PC-3 (cell line): Measurements from ENCODE around the gene TFEB.

Experiments
- EZH2 ChIP-seq: fragments of 300-600 bp; sonication (generic); IDR thresholded peaks from one replicate; pipeline ENCODE4 v1.6.1; 2017; ENCODE audit warnings: antibody characterized with exemption, mild to moderate bottlenecking, low read length; ENCODE audit not compliant: unreplicated experiment
- TF ChIP-seq, protein P1 (sequence below): fragments of 300-600 bp; sonication (generic); conservative IDR thresholded peaks from 2 replicates; pipeline ENCODE4 v1.5.1; 2017; ENCODE audit warnings: antibody characterized with exemption, low read depth, mild to moderate bottlenecking, low read length

GRCh38 chr6:41727705-41728072 lies 7.7 kb downstream of the TFEB start:
- TF ChIP-seq, protein P1, sequence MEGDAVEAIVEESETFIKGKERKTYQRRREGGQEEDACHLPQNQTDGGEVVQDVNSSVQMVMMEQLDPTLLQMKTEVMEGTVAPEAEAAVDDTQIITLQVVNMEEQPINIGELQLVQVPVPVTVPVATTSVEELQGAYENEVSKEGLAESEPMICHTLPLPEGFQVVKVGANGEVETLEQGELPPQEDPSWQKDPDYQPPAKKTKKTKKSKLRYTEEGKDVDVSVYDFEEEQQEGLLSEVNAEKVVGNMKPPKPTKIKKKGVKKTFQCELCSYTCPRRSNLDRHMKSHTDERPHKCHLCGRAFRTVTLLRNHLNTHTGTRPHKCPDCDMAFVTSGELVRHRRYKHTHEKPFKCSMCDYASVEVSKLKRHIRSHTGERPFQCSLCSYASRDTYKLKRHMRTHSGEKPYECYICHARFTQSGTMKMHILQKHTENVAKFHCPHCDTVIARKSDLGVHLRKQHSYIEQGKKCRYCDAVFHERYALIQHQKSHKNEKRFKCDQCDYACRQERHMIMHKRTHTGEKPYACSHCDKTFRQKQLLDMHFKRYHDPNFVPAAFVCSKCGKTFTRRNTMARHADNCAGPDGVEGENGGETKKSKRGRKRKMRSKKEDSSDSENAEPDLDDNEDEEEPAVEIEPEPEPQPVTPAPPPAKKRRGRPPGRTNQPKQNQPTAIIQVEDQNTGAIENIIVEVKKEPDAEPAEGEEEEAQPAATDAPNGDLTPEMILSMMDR = no peak
- no peak for TF ChIP-seq EZH2
